ENCODE data around the gene AVPR2. TPM values are rescaled to one million over a fixed set of nuclear protein-coding genes. Genes with fewer than 3 reads are reported as not detected.

The AVPR2 gene
- 6.0 TPM for polyA plus RNA-seq (2012; ENCODE audit: insufficient read depth, insufficient read length, low read depth)

DNA sequence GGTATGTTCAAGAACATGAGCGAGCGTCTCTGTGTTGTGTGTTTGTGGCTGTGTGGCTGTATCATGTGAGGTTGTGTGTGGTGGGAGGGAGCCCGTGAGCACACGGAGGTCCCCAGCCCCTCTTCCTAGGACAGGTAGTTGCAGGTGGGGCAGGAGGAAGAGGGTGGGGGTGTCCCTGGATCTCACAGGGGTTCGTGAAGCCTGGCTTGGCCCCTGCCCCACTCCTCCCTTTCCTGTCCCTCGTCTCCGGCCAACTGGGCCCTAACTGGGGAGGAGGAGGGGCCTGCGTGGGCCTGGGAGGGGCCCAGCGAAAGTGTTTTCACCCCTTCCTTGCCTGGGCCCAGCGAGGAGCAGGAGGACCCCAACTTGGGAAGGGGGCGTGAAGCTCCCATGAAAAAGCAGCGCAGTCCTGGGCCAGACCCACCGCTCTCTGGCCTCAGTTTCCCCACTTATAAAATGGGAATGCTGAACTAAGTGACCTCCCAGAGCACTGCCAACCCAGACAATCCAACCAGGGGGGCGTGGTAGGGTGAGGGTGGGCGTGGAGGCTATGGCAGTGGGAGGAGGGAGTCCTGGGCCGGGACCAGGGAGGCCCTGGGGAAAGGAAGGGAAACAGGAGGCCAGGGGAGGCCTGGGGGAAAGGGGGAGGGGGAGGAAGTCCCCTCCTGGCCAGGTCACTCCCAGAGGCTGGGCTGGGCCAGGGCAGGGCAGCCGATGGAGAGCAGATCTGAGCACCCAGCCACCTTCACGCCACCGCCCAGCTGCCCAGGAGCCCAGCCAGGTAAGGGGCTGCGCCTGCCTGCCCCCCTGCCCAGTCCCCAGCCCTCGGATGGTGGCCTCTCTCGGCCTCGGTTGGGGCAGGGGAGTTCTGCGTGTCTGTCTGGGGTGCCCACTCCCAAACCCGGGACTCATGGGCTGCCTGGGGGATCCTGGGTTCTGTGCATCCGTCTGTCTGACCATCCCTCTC lies at the start of gene AVPR2:
Gene AVPR2 (plus strand): TSS at position 683 of the 967 bp plus-strand sequence. CDS start 473 bp downstream, outside the sequence.
- TF ChIP-seq, protein P1, sequence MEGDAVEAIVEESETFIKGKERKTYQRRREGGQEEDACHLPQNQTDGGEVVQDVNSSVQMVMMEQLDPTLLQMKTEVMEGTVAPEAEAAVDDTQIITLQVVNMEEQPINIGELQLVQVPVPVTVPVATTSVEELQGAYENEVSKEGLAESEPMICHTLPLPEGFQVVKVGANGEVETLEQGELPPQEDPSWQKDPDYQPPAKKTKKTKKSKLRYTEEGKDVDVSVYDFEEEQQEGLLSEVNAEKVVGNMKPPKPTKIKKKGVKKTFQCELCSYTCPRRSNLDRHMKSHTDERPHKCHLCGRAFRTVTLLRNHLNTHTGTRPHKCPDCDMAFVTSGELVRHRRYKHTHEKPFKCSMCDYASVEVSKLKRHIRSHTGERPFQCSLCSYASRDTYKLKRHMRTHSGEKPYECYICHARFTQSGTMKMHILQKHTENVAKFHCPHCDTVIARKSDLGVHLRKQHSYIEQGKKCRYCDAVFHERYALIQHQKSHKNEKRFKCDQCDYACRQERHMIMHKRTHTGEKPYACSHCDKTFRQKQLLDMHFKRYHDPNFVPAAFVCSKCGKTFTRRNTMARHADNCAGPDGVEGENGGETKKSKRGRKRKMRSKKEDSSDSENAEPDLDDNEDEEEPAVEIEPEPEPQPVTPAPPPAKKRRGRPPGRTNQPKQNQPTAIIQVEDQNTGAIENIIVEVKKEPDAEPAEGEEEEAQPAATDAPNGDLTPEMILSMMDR (IDR thresholded peaks at IDR 0.05; ENCODE audit: low read depth, low read length): no peak
- peaks cover 31% of the 10 kb centered on the region for H3K4me1 ChIP-seq
- H3K4me3 ChIP-seq (ENCODE audit: low read depth, low read length): no peak within 1 kb of the TSS

DNA sequence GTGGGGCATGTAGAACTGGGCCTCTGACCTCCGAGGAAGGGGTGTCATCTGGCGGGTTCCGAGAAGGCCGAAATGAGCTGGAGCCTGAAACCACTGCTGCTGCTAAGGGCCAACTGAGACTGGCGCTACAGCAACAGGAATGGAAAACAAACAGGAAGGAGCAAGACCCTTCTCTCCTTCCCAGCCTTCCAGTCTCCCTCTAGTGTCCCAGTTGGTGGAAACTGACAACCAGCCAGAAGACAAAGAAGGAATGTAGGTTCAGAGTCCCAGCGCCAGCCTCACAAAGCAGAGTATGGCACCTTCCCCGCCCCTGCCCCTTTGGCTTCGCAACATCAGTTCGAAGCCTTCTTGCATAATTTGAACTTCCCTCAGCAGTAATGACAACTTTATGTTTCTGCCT lies 49.8 kb upstream of the AVPR2 start:
- H3K27me3 ChIP-seq: no peaks in the 10 kb centered on the region
- no peak for DNase-seq
- TF ChIP-seq, protein P1 (IDR thresholded peaks at IDR 0.05; ENCODE audit: low read depth, low read length): no peak
- peaks cover 3% of the 10 kb centered on the region for H3K4me1 ChIP-seq
- H3K36me3 ChIP-seq: no peaks in the 10 kb centered on the region
- H3K9me3 ChIP-seq: no peaks in the 10 kb centered on the region
- no peak overlapping the region for H3K4me3 ChIP-seq (ENCODE audit: low read depth, low read length)

More for the DNA sequence above, at the start of gene AVPR2:
- Histone ChIP-seq H3K27me3 (no peaks in the 10 kb centered on the region), H3K9me3 (no peaks in the 10 kb centered on the region), H3K36me3 (no peaks in the 10 kb centered on the region)
- no peak for DNase-seq

DNA sequence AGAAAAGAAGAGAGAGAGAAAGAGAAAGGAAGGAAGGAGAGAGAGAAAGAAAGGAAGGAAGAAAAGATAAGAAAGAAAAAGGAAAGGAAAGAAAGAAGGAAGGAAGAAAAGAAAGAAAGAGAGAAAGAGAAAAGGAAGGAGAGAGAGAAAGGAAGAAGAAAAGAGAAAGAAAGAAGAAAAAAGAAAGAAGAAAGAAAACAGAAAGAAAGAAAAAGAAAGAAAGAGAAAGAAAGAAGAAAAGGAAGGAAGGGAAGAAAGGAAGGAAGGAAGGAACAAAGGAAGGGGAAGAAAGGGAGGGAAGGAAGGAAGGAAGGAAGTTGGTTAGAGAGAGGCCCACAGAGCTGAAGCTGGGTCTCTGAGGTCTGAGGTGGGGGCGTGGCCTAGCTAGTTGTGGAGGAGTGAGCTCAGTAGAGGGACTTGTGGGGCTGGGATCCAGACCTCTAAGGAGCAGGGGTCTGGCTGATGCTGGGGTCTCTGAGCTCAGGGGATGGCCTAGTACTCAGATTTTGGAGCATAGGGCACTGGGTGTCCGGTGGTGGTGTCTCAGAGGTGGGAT lies 47.0 kb upstream of the AVPR2 start:
- Histone ChIP-seq H3K4me1 (peaks cover 8% of the 10 kb centered on the region), H3K9me3 (no peaks in the 10 kb centered on the region), H3K27me3 (no peaks in the 10 kb centered on the region), H3K4me3 (ENCODE audit: low read depth, low read length) (no peak overlapping the region), H3K36me3 (peaks cover 7% of the 10 kb centered on the region)
- TF ChIP-seq, protein P1 (IDR thresholded peaks at IDR 0.05; ENCODE audit: low read depth, low read length): no peak
- DNase-seq: peak; percentile 16

DNA sequence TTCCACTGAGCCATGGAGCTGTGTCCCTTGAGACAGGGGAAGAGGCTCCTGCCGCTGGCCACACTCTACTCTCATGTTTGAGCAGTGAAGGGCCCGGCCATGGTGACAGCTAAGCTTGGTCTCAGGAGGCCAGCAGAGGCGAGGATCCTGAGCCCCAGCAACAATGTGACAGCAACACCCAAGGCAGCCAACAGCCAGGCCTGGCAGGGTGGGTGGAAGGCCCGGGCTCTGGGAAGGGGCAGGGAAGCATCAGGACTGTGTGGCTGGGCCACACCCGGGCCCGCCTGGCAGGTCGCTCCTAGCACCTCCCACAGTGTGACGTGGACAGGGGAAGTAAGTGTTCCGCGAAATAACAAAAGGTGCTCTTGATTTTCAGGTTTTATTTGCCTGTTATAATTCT lies 43.3 kb upstream of the AVPR2 start:
- DNase-seq: peak; percentile 8
- H3K4me1 ChIP-seq: peaks cover 23% of the 10 kb centered on the region
- H3K9me3 ChIP-seq: no peaks in the 10 kb centered on the region
- no peaks in the 10 kb centered on the region for H3K27me3 ChIP-seq
- peaks cover 39% of the 10 kb centered on the region for H3K36me3 ChIP-seq
- TF ChIP-seq, protein P1 (IDR thresholded peaks at IDR 0.05; ENCODE audit: low read depth, low read length): no peak
- H3K4me3 ChIP-seq (ENCODE audit: low read depth, low read length): no peak overlapping the region

DNA sequence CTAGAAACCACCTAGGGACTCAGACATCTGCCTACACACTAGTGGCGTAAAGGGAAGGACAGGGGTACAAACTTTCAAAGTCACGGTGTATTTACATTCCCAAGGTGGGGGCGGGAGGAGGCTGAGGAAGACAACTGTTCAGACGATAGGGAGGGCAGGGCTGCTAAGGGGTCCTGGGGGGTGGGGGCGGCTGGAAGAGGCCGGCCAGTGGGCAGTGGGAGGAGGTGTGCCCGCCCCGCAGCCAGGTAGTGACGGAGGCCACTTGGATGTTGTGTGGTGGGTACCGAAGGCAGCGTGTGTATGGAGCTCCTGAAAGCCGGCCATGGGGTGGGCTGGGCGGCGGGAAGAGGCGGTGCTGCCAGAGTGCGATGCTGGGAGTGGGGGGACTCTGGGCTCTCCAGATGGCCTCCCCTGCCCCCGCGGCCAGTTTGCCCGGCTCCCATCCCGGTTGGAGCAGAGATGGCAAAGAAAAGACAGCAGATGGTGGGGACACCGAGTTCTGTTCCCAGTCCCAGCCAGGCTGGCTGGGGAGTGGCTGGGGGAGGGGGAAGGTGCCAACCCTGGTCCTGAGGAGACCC lies 42.7 kb upstream of the AVPR2 start:
- H3K4me3 ChIP-seq (ENCODE audit: low read depth, low read length): no peak overlapping the region
- peaks cover 23% of the 10 kb centered on the region for H3K4me1 ChIP-seq
- DNase-seq: peak; percentile 10
- TF ChIP-seq, protein P1 (IDR thresholded peaks at IDR 0.05; ENCODE audit: low read depth, low read length): no peak
- peaks cover 45% of the 10 kb centered on the region for H3K36me3 ChIP-seq
- no peaks in the 10 kb centered on the region for H3K9me3 ChIP-seq
- H3K27me3 ChIP-seq: no peaks in the 10 kb centered on the region

Measured in BE2C (cell line).